ENCODE results near the gene DAND5.

Gene DAND5, protein sequence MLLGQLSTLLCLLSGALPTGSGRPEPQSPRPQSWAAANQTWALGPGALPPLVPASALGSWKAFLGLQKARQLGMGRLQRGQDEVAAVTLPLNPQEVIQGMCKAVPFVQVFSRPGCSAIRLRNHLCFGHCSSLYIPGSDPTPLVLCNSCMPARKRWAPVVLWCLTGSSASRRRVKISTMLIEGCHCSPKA

GRCh38 chr19:12969292-12969988 lies at the start of gene DAND5:
TSS of gene DAND5 (plus strand) at chr19:12969576. CDS start at chr19:12969661, 85 bp downstream.
- no peak for DNase-seq (ENCODE audit: low read depth)

GRCh38 chr19:12921047-12921446 lies 48.3 kb upstream of the DAND5 start:
- DNase-seq (ENCODE audit: low read depth), result no peak

- no peak for DNase-seq (ENCODE audit: low read depth)
Measured at GRCh38 chr19:12922959-12923358, 46.4 kb upstream of the DAND5 start.

DNA sequence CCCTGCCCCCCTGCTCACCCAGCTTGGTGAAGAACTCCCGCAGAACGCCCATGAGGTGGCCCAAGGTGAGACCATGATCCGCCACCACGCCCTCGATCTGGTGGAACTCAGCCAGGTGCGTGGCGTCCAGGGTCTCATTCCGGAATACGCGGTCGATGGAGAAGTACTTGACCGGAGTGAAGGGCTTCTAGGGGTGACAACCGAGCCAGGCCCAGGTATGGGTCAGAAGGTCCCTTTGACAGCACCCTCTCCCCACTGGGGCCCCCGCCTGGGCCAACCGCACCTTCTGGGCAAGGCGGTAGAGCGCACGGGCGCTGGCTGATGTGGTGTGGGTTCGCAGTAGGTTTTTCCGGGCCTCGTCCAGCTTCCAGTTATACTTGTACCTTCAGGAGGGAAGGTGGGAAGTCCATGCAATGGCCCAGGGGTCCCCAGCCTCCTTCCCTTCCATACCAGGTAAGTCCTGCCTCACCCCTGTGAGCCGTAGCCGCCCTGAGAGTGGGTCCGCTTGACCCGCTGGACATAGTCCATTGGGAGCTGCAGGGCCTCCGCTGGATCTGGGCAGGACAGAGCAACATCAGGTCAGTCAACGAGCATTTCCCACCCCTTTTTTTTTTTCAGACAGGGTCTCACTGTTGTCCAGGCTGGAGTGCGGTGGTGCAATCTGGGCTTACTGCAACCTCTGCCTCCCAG lies 44.6 kb upstream of the DAND5 start:
- DNase-seq (ENCODE audit: low read depth), result no peak

- DNase-seq (ENCODE audit: low read depth), result no peak
Measured at GRCh38 chr19:12930002-12930645, 39.3 kb upstream of the DAND5 start.

DNA sequence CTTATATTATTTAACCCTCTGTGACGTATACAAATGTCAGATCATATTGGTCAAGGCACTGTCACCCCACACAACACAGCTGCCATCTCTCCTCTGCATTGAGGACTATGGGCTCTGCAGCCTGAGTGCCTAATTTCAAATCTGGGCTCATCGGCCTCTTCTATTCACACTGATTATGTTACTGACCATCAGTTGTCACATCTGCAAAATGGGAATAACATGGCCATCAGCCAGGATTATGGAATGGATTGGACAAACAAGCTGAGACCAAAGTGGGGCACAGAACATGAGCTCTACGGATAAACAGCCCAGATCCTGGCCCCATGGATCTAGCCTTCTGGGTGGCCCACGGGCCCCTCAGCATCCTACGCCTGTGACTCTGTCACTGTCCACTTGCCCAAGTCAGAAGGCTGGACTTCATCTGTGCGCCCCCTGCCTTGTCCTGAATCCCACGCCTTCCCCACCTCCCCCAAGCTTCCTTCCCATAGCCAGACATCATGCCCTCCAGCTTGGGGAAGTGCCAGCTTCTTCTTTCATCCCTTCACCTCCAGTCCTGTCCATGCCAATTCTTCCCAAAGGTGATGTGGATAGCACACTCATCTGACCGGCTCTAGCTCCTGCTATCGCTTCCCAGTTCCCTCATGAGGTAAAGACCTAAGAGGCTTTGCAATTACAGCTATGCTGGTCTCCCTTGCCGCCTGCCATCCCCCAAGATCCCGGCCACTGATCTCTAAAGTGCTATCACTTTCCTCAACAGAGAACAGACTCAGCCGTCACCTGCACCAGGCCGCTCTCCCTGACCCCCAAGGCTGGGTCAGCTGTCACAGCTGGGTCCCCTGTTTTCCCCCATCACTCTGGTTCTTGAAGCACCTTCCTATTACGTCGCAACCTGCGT lies 36.7 kb upstream of the DAND5 start:
- no peak for DNase-seq (ENCODE audit: low read depth)

GRCh38 chr19:12933287-12934072 lies 35.9 kb upstream of the DAND5 start, which contains the start of gene FARSA:
TSS of gene FARSA (minus strand) at chr19:12933711. CDS start at chr19:12933696, 15 bp downstream.
- DNase-seq (ENCODE audit: low read depth), result peak; percentile 74

DNA sequence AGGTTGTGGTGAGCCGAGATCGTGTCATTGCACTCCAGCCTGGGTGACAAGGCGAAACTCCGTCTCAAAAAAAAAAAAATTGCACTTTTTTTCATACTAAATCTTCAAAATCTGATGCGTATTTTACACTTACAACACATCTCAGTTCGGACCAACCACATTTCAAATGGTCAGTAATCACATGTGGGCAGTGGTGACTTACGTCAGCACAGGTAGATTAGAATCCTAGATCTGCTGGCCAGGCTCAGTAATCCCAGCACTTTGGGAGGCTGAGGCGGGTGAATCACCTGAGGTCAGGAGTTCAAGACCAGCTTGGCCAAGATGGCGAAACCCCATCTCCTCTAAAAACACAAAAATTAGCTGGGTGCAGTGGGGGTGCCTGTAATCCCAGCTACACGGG lies 34.3 kb upstream of the DAND5 start:
- DNase-seq (ENCODE audit: low read depth), result no peak

DNA sequence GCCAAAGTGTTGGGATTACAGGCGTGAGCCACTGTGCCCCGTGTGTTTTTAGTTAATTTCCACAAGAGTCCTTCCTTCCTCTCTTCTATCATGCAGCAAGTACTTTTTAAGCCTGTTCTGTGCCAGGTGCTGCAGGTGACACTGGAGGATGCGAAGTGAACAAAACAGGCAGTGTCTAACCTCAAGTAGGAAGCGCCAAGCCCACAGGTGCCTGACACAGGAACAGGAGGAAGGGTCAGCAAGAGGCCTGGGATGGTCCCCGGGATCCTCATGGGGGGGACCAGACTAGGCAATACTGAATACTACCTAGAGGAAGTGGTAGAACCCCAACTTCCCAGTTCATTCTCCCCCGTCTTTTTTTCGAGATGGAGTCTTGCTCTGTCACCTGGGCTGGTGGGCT lies 32.8 kb upstream of the DAND5 start:
- DNase-seq (ENCODE audit: low read depth), result no peak

DNA sequence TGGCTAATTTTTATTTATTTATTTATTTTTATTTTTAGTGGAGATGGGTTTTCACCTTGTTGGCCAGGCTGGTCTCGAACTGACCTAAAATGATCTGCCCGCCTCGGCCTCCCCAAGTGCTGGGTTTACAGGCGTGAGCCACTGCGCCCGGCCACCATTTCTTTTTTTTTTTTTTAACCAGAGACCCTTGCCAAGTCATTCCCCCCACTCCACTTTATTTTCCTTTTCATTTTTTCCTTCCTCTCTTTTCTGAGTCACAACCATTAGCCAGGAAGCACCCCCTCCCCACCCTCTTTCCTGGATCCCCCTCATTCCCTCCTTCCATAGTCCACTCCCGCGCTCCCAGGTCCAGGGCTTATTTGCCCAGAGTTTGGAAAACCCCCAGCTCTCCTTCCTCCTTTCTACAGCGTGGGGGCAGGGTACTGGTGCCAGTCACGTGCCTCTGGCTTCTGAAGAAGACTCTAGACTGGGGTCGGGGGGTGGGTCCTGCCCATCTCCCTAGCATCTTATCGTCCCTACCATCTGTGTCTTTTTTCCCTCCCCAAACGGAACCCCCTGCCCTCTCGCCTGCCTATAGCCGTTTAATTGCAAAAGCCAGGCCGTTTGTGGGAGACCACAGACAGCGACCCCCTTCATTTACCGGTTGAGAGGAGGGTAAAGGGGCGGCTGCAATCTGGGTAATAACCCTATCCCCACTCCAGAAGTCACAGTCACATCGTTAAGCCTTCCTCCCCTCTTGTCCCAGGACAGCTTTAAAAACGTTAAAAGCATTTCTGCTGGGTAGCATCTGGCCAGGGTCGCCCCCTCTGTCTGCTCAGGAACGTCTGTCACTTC lies 32.1 kb upstream of the DAND5 start:
- DNase-seq (ENCODE audit: low read depth), result no peak

GRCh38 chr19:12937927-12938778 lies 31.2 kb upstream of the DAND5 start, which contains the start of gene CALR:
TSS of gene CALR (plus strand) at chr19:12938609. CDS start at chr19:12938680, 71 bp downstream.
- peak; percentile 100 for DNase-seq (ENCODE audit: low read depth)

DNA sequence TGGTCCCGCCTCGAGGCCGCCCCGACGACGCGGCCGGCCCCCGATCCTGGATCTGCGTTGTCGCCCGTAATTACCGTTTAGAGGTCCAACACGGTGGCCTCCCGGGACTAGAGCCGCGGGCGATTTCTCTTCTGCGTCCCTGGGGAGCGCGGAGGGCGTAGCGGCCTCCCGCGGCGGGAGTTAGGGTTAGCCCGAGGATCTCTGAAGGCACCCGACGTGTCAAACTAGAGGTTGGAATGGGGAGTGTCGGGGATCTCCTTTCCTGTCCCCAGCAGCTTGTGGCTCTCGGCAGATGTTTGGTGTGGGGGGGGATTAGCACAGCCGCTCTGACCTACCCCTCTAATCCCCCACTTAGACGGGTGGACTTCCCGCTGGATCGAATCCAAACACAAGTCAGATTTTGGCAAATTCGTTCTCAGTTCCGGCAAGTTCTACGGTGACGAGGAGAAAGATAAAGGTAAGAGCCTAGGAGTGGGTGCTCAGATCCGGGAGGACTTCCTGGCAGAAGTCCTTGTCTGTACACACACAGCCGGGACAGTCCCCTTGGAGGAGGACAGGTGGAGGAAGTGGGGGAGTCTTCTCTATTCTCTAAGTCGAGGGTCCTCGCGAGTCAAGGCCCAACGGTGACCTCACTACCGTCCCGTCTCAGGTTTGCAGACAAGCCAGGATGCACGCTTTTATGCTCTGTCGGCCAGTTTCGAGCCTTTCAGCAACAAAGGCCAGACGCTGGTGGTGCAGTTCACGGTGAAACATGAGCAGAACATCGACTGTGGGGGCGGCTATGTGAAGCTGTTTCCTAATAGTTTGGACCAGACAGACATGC lies 30.4 kb upstream of the DAND5 start:
- DNase-seq (ENCODE audit: low read depth), result no peak

DNA sequence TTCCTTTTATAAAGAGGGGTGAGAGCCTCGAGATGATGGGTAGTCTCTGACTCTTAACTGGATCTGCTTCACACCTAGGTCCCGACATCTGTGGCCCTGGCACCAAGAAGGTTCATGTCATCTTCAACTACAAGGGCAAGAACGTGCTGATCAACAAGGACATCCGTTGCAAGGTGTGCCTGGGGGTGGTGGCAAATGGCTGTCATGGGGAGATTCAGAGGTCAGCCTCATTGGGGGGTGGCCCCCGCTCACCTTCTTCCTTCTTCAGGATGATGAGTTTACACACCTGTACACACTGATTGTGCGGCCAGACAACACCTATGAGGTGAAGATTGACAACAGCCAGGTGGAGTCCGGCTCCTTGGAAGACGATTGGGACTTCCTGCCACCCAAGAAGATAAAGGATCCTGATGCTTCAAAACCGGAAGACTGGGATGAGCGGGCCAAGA lies 29.4 kb upstream of the DAND5 start:
- no peak for DNase-seq (ENCODE audit: low read depth)

GRCh38 chr19:12940897-12941296 lies 28.5 kb upstream of the DAND5 start:
- no peak for DNase-seq (ENCODE audit: low read depth)

- DNase-seq (ENCODE audit: low read depth), result no peak
Measured at GRCh38 chr19:12943437-12944044, 25.8 kb upstream of the DAND5 start.

DNA sequence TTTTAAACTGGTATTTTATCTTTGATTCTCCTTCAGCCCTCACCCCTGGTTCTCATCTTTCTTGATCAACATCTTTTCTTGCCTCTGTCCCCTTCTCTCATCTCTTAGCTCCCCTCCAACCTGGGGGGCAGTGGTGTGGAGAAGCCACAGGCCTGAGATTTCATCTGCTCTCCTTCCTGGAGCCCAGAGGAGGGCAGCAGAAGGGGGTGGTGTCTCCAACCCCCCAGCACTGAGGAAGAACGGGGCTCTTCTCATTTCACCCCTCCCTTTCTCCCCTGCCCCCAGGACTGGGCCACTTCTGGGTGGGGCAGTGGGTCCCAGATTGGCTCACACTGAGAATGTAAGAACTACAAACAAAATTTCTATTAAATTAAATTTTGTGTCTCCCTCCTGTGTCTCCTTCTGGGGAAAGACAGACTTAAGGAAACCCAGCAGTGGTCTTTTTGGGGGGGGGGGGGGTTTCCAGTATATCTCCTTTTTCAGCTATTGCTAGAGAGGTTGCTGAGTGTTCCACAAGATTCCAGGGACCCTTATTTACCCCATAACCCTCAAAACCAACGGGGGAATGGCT lies 25.2 kb upstream of the DAND5 start:
- no peak for DNase-seq (ENCODE audit: low read depth)

DNA sequence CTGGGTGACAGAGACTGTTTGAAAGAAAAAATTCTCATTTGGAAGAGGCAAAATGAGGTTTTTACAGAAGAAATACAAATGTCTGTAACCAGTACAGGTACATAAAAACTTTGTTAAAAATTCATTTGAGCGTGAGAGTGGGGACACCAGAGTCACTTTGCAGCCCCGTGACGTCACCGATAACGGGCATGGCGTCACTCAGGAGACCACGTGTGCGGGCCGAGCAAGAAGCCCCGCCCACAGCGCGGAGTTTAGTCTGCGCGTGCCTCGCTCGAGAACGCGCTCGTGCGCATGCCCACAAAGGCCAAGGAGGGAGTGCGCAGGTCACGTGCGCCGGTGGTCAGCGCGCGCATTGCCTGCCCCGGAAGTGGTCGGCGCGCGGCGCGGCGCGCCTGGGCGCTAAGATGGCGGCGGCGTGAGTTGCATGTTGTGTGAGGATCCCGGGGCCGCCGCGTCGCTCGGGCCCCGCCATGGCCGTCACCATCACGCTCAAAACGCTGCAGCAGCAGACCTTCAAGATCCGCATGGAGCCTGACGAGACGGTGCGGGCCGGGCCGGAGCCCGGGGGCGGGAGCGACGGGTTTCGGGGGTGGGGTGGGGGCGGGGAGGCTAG lies 23.8 kb upstream of the DAND5 start, which contains the start of gene RAD23A:
TSS of gene RAD23A (plus strand) at position 384 of the 613 bp plus-strand sequence. CDS start at position 471, 87 bp downstream.
- peak; percentile 98 for DNase-seq (ENCODE audit: low read depth)

Data from HS-5 (cell line).